HG03175 (cell line): ENCODE measurements around the gene CDK15.

Source experiments
- ATAC-seq: cut with Tn5 transposase; IDR thresholded peaks from one replicate; pipeline ENCODE4 v1.9.1; 2021; ENCODE audit warnings: mild to moderate bottlenecking, moderate library complexity; ENCODE audit not compliant: unreplicated experiment

CDK15 gene

DNA sequence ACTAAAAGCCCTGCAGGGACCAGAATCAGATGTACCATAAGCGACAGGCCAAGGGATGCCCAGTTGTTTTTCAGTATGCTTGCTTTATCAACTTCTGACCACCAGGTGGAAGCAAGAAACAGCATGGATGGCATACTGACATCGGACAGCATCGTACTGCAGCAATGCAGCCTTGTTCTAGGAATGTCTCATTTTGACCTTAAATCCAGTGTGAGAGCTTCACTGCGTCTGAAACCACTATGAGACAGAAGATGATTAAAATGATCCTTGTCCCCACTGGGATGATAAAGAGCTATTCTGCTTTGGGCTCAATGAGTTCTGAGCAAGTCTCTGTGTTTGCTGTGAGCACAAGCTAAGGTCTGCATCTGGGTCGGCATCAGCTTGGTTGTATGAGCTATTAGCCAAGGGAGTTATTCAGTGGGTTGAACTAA is 54.3 kb downstream of the CDK15 start:
- peak; percentile 71 for ATAC-seq

DNA sequence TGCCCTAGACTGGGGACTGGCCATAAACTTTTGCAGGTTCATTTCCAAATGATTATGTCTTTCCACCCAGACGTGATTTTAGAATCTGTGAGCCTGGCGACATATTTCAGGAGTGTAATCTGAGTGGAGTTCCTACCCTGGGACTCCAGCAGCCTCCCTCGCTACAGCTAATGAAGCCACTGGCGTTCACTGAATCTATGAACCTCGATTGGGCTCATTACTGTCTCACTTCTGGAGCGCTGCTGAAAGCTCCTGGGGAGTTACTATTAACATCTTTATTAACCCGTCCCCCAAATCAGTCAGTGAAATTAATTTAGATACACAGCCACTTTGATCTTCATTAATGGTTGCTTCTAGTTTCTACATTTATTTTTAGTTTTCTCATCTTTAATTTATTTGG is 56.5 kb downstream of the CDK15 start:
- no peak for ATAC-seq

DNA sequence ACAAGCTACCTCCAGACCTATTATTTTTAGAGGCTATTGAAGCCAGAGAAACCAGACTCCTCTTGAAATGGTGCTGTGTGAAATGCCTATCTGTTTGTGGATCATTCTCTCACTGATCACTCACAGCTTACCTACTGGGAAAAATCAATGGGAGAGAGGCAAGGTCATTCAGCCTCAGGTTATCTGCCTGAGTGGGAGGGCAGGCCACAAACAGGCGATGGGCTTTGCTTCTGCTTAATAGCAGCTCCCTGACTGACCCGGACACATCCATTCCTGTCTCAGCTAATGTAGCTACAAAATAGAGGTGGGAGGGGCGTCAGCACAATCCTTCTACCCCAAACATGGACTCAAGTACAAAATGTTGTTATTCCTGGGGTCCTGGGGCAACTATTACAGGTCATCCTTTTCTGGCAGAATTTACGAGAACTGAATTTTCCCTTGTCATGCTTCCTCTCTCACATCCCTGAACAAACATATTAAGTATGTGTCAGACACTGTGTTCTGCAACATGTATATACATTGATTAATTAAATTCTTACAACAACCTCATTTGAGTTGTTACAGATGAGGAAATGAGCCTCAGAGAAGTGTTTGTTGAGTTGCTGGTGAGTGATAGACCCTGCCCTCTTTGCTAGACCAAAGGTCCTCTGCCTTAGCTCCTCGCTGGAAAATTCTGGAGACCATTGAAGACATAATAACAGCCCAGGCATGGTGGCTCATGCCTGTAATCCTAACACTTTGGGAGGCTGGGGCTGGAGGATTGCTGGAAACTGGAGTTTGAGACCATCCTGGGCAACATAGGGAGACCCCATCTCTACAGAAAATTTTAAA is 60.5 kb downstream of the CDK15 start:
- ATAC-seq: no peak

DNA sequence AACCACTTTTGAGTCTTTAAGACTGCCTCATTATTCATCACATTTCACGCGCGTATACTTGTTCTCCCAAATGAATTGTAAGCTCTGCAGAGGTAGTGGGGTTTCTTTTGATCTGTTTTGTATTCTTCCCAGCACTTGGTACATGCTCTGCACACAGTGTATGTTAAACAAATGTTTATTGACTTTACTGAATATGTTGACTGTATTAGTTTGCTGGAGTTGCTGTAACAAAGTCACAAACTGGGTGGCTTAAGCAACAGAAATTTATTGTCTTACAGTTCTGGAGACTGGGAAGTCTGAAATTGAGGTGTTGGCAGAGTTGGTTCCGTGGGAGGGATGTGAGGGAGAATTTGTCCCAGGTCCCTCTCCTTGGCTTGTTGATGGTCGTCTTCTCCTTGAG is 65.1 kb downstream of the CDK15 start:
- no peak for ATAC-seq

DNA sequence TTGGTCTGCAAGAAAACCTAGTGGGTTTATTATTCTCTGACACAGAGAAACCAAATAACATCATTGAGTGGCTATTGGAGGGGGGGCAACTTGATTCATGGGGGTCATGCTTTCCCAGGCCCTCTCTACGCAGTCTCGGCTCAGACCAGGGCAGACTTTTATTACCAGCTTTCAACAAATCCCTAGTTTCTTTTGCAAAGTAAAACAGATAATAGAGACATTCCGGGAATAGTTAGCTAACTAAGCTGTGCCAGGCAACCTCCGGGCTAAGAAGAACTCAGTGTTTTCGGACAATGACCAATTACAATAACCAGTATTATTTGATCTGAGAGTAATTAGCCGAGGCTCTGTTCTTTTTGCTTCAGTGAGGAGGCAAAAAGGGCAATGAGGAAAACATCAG is 66.3 kb downstream of the CDK15 start:
- ATAC-seq: no peak

DNA sequence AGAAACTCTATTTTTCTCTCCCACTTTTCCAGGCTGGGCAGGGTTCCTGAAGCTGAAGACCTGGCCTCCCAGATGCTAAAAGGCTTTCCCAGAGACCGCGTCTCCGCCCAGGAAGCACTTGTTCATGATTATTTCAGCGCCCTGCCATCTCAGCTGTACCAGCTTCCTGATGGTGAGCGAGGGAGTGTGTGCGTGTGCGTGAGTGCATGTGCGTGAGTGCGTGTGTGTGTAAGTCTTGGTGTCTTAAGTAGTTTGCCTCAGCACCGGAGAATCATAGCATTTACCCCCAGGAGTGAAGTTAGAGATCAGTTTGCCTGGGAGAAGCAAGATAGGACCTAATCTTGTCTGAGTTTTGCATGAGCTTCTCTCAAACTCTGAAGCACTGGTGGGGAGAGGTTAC is 73.7 kb downstream of the CDK15 start:
- no peak for ATAC-seq

DNA sequence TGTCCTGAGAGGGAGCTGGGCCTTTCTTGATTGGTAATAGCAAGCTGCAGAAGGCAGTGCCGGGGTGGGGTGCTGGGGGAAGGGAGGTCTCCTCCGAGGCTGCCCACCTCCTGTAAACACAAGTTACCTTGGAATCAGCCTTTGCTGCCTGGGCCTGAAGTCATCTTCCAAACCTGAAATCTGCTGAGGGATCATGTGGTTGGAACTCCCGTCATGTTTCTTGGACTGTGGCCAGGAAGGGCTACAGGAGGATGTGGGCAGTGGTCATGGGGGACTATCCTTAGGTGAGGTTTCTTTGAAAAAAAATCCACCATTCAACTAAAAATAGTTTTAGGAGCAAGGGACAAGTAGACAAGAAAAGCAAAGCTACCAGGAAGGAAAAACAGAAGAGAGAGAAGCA is 74.2 kb downstream of the CDK15 start:
- ATAC-seq: no peak

DNA sequence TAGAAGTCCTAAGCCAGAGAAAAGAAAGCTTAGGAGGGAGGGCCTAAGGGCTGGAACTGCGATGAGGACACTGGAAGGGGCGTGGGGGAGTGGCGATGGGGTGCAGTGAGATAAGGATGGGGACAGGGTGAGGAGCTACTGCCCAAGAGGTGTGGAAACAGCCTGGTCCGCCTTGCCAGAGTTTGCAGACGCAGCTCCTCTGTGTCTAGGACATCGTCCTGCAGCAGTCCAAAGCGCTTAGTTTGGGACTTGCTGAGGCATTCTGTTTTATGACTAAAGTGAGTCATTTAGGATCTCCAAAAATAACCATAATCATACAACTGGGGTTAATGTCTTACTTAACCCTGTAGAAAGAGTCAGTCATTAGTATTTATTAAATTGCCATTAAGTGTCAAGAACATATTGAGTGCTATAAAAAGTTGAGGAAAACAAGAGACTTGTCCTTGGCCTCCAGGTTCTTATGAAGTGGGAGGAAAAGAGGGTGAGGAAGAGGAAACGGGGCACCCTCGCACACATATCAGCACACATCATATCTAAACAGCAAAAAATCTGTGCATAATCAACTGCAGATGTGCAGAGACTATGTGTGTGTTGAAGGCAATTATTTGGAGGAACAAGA is 74.8 kb downstream of the CDK15 start:
- peak; percentile 63 for ATAC-seq

DNA sequence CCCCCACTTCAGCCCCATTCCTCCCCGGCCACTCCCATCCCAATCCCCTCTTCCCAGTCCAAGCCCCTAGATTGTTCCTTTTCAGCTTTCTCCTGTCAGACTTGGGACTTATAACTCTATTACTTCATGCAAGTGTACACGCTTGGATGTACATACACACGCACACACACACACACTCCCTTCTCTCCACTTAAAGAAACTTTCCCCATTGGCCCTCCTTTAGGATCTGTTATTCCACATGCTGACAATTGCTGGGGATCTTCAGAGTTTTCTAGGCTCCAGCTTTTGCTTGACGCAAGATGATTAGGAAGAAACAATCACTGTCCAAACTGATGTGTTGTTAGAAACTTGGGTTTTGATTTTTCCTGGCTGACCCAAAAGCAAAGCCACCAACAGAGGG is 75.4 kb downstream of the CDK15 start:
- no peak for ATAC-seq

DNA sequence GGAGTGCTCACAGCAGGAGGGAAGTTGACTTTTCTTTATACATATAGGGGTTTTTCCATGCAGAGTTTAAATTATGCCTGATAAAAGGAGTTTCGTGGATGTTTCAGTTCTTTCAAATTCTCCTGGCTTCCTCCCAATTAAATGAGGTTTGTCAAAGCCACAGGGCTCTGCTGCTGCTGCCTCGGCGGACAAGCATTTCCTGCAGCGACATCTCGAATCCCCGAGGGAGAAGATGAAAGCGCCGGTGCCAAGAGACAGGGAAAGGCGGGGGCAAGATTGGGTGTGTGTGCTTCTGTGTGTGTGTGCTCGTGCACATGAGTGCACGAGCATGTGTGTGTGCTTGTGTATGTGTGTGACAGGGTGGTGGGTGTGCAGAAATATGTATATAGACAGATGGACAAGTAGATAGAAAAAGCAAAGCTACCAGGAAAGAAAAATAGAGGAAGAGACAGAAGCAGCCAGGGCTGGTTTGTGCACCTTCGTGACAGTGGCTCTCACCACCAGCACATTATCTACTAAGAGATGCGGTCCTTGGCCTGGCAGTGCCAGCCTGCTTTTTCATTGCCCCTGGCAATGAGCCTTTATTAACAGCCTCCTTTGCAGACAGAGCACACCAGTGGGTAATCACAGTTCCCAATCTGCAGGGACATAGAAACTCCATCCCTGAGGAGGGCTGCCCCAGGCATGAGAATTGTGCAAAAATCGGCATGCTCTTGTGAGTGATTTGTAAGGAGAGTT is 76.2 kb downstream of the CDK15 start:
- ATAC-seq: no peak

DNA sequence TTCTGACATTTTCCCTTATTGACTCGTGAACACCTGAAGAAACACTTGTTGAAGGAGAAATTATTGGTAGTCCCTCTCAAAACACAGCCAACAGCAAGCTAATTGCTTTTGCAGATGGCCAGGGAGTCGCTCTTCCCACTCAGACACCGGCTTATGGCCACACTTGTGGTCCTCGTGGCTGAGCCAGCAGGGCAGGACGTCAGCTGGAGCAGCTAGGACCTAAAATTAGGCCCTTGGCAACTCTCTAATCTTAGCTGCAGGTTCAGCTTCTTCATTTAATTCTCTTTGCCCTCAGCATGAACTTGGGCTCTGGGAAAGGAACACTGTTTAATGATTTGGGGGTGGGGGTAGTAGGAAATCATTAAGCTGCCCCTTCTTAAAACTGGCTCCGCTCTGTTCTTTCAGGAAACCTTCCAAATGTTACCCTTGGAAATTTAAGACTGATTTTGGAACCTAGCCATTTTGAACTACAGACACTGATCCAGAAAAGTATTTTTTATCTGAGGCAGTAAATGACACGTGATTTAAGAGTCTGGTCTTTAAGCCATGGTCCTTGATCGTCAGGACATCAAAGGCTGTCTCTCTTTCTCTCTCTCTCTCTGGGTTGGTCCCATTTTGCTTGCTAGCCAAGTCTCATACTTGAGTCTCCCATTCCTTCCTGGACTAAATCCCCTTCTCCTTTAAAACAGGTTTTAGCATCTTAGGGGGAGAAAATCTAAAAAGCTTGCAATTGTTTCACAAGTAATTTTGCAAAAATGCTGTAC is 77.5 kb downstream of the CDK15 start:
- no peak for ATAC-seq

DNA sequence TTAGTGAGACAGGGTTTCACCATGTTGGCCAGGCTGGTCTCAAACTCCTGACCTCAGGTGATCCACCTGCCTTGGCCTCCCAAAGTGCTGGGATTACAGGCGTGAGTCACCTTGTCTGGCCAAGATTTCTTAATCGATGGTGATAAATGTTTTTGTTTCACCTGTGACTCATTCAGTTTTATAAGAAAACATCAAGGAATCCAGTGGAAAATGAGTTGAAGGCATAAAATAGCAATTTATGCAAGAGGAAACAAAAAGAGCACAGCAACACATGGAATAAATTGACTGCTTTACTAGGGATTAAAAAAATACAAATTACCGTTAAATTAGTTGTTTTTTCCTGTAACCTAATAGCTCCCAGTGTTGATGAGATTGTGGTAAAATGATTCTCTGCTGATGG is 80.2 kb downstream of the CDK15 start:
- no peak for ATAC-seq

DNA sequence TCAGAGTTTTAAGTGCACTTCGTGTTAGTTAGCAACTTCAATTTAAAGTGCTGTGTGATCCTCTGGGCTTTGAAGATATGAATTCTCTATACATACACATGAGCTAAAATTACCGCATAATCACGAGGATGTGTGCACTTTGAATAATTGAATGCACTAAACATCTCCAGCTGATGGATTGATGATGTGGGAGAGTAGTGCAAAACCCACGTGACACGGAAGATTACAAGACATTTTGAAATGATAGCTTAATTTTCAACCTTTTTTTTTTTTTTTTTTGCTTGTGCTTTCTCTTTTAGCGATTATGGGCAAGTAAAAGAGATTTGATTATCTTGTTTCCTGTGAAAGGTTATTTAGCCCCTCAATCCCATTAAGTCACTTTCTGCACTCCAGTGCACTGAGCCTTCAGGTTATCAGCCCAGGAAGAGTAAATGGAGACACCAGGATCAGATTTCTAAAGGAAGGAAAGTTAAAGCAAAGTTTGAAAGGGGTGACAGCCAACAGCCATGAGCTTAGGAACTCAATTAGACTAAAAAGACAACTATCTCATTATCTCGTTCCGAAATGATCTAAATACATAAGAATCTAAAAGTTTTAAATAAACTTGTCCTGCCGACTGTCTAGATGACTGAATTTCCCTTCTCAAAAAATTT is 81.6 kb downstream of the CDK15 start:
- ATAC-seq: no peak

DNA sequence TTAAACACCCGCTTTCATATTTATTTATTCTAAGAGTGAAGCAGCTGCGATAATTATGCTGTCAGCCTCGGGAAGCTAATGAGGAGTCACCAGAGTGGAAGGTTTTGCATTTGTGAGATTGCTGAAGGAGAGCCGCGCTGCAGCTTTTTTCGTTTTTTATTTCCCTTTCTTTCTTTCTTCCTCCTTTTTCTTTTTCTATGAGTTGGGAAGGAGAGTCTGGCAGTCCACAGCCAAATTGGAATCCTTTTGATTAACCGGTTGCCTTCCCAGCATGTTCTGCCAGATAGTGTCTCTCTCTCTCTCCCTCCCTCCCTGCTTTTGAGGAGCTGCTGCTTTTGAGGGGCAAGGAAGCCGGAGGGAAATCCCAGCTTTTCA is 82.1 kb downstream of the CDK15 start:
- no peak for ATAC-seq

DNA sequence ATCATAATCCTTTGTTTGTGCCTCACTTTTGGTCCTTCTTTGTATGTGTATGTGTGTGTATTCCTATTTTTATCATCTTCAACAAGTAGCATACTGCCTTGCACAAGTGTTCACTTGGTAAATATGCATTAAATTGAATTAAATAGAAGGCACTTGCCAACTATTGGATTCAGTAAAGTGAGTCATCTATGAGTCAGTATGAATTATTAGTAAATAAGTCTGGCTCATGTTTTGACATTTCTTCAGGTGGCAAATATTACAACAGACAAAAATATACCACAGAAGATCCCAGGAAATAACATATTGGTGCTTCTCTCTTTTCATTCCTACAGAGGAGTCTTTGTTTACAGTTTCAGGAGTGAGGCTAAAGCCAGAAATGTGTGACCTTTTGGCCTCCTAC is 84.1 kb downstream of the CDK15 start:
- ATAC-seq: no peak

DNA sequence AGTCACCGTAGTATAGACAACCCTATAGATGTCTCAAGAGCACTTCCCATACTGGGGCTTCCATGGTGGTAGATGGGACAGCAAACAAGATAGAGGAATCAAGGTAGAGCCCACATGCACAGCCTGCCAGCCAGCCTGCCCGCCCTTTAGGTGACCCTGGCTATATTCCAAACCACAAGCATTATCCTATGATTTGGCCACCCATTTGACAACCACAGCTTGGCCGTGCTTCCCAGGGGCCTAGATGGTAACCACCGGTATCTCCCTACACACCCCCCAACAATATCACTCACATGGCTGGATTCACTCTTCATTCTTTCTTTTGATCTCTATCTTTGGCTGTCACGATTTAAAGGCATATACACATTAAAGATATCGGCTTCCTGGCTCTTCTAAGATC is 85.3 kb downstream of the CDK15 start:
- no peak for ATAC-seq

DNA sequence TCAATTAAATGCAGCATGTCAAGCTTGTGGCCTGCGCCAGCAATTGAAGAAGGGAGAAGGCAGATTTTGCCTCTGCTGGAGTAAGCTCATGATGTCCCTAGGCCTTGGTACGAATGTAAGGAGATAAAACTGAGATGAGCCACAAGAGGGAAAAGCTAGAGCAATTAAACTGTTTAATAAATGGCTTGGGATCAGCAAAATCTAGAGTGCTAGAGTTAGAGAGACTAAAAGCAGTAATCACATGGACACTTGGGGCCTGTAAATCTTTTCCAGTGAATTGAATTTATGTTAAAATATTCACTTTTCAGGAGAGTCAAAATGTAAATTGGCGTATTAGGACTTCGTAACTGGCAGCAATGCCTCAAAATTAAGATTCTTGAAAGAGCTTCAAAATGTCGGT is 86.2 kb downstream of the CDK15 start:
- no peak for ATAC-seq

DNA sequence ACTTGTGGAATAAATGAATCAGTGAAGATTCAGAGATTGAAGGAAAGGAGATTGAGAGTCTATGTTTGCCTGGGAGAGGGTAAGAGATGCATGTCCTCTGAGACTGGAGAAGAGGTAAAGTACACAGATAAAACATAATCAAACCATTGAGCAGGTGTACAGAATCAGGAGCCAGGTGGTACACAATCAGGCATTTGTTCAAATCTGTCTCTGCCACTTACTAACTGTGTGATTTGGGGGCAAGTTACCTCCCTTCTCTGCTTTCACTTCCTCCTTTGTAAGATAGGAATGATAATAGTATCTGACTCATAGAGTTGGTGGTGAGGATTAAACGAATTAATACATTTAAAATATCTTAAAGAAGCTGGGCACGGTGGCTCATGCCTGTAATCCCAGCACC is 94.0 kb downstream of the CDK15 start:
- ATAC-seq: peak; percentile 83

DNA sequence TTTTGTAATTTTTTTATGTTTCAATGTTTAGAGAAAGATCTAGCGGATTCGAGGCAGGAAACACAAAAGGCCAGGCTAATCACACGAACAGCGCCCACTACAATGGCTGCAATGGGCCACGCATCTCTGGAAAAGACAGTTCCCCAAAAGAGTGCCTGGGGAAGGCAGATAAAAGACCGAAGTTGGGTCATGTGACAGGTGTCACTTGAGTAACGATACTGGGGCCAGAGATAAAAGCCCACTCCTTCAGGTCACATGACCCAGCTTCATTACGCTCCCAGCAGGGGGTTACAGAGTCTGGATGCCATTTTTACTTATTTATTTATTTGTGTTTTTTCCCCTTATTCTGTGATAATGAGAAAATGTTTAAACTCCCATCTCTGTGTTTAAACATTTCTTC is 95.4 kb downstream of the CDK15 start:
- ATAC-seq: no peak

DNA sequence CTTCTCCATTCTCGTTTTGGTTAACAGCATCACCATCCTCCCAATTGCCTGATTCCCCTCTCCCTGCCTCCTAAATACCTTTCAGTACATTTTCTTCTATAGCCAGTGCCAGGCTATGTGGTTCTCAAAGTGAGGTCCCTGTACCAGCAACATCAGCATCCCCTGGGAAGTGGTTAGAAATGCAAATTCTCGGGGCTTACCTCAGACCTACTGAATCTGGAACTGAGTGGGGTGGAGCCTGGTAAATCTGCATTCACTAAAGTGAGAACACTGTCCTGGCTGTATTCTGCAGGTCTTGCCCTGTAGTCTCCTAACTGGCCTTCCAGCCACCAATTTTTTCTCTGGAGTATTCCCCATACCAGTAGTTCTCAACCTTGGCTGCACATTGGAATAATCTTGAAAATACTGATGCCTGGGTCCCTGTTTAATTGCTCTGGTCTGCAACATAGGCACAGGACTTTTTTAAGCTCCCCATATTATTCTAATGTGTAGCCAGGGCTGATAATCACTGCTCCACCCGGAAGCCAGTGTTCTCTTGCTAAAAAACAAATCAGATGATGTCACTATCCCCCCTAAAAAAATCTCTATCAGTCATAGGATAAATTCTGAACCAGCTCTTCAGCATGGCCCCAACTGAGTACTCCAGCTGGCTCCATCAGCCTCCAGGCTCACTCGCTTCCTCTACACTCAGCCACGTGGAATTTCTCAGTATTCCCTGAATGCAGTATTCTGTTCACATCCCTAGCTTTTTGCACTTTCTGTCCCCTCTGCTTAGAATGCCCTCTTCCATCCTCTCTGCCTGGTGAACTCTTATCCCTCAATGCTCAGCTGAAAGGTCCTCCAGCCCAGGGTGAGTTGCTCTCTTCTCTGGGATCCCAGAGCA is 98.4 kb downstream of the CDK15 start:
- ATAC-seq: peak; percentile 88
